SK-N-SH (cell line): Measurements from ENCODE around the gene GOLGA8B.

Experiments used
- CHD2 ChIP-seq: fragments of 150-350 bp; IDR thresholded peaks from 2 replicates; pipeline ENCODE4 v1.6.1; 2018; ENCODE audit warnings: low read length; ENCODE audit not compliant: partially characterized antibody
- CTCF ChIP-seq: fragments of 200-600 bp; sonication (generic); IDR thresholded peaks from 2 replicates; pipeline ENCODE4 v1.6.1; 2017; ENCODE audit warnings: antibody characterized with exemption, mild to moderate bottlenecking, moderate library complexity
- EP300 ChIP-seq, 2 experiments: IDR thresholded peaks; 2 replicates each; pipeline versions ENCODE4 v1.4.0 to v1.6.1; 2012; ENCODE audit warnings: borderline replicate concordance in 1 of 2, low read depth in 1 of 2, low read length in 1 of 2
- EZH2phosphoT487 ChIP-seq: fragments of 200-600 bp; sonication (generic); IDR thresholded peaks from 2 replicates; pipeline ENCODE4 v1.6.1; 2017; ENCODE audit warnings: low read depth, mixed run types, mild to moderate bottlenecking, antibody characterized with exemption, moderate library complexity, borderline replicate concordance
- FOXJ3 ChIP-seq: sonication (generic); formaldehyde crosslinking; IDR thresholded peaks from 2 replicates; pipeline ENCODE4 v1.5.1; 2020; ENCODE audit warnings: mild to moderate bottlenecking, missing genetic modification reagents
- GABPA ChIP-seq: IDR thresholded peaks from 2 replicates; pipeline ENCODE4 v1.4.0; 2012; ENCODE audit warnings: low read depth, mild to moderate bottlenecking
- IRF3 ChIP-seq: fragments of 150-350 bp; IDR thresholded peaks from 2 replicates; pipeline ENCODE4 v1.6.1; 2016; ENCODE audit warnings: mild to moderate bottlenecking, low read depth, low read length
- PBX3 ChIP-seq: IDR thresholded peaks from 2 replicates; pipeline ENCODE4; 2012
- POLR2AphosphoS5 ChIP-seq: IDR thresholded peaks from 2 replicates; pipeline ENCODE4 v1.6.1; 2012; ENCODE audit warnings: low read depth, low read length
- RAD21 ChIP-seq: IDR thresholded peaks from 2 replicates; pipeline ENCODE4 v1.6.1; 2012; ENCODE audit warnings: mild to moderate bottlenecking, low read length
- REST ChIP-seq: IDR thresholded peaks from 2 replicates; pipeline ENCODE4 v1.6.1; 2012; ENCODE audit warnings: mild to moderate bottlenecking, low read depth, low read length, moderate library complexity
- SMC3 ChIP-seq: IDR thresholded peaks from 2 replicates; pipeline ENCODE4 v1.6.1; 2012; ENCODE audit warnings: low read depth, low read length, improper control_type of control experiment

GRCh38 chr15:34581043-34581365 lies 2.4 kb downstream of the GOLGA8B start:
- TF ChIP-seq FOXJ3 (CRISPR knock-in tag) (no peak), EP300 (IDR thresholded peaks at IDR 0.05; ENCODE audit: borderline replicate concordance in 1 of 2, low read depth in 1 of 2, low read length in 1 of 2) (no peak), CTCF (no peak), GABPA (no peak), POLR2AphosphoS5 (no peak), EZH2phosphoT487 (no peak), RAD21 (no peak), REST (no peak), SMC3 (no peak), PBX3 (no peak), IRF3 (no peak), CHD2 (no peak)
